ENCODE measurements around the gene IVD. TPM values are rescaled to one million over a fixed set of nuclear protein-coding genes. Genes with fewer than 3 reads are reported as not detected.
A peak's percentile ranks its signal among the peaks of the same experiment; 100 is the strongest.

The IVD gene
- total and polyA plus RNA-seq, 8 donors = 23.8 to 41.3 (median 30.1) TPM

DNA sequence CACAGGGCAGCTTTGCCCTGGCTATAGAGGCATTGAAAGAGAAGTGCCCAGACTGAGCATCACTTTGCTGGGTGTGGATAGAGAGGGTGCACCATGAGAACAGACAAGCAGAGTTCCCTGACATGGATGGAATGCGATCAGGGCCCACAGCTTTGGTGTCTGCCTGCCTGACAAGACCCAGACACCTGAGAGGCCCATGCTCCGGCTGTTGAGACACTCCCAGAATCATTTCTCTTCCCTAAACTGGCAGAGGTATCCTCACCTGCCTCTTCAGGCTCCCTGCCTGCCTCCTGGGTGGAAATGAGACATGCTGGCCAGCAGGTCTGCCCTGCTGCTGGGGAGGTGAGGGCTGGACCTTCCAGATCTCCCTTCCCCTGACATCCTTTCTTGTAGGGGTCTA is 54.8 kb downstream of the IVD start:
- Histone ChIP-seq H3K27me3 (no peaks in the 10 kb centered on the region), H3K27ac (no peak overlapping the region), H3K36me3 (peaks cover 0 to 23% (median 8%) of the 10 kb centered on the region in 3 donors), H3K4me3 (no peak overlapping the region), H3K4me1 (peaks cover 9 to 16% (median 15%) of the 10 kb centered on the region in 3 donors), H3K9me3 (no peaks in the 10 kb centered on the region)
- ATAC-seq (no peak), DNase-seq (peak in 1 of 6 donors; percentile 37), FAIRE-seq (no peak)
- WGBS, 2 donors = 93 to 100% methylated on average over 2 of the region's 2 CpGs
- intact Hi-C loops (cut with DNase I) = no loop called here
- TF ChIP-seq, protein P1, sequence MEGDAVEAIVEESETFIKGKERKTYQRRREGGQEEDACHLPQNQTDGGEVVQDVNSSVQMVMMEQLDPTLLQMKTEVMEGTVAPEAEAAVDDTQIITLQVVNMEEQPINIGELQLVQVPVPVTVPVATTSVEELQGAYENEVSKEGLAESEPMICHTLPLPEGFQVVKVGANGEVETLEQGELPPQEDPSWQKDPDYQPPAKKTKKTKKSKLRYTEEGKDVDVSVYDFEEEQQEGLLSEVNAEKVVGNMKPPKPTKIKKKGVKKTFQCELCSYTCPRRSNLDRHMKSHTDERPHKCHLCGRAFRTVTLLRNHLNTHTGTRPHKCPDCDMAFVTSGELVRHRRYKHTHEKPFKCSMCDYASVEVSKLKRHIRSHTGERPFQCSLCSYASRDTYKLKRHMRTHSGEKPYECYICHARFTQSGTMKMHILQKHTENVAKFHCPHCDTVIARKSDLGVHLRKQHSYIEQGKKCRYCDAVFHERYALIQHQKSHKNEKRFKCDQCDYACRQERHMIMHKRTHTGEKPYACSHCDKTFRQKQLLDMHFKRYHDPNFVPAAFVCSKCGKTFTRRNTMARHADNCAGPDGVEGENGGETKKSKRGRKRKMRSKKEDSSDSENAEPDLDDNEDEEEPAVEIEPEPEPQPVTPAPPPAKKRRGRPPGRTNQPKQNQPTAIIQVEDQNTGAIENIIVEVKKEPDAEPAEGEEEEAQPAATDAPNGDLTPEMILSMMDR (IDR thresholded peaks at IDR 0.05) = no peak

DNA sequence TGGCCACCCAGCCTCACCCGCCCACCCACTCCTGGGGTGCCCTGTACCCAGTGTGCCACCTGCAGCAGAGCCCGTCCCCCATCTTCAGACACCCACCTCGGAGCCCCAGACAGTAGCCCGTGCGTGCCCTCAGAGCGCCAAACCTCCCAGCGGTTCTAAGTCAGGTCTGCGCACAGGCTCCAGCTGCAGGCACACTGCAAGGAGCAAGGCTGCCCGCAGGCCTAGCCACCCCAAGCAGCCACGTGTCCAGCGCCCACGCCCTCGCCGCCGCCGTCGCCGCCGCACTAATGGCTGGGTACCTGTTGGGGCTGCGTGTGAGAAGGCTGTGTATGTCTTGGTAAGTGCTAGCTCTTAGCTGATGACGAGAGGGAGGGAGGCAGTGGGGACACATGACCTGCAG is 56.4 kb downstream of the IVD start:
- peaks cover under 1% of the 10 kb centered on the region in 3 donors for H3K4me1 ChIP-seq
- peak in 1 of 6 donors; percentile 50 for DNase-seq
- no peak overlapping the region for H3K4me3 ChIP-seq
- 94 to 95% methylated on average over 21 of the region's 21 CpGs for WGBS, 2 donors
- no peak overlapping the region for H3K27ac ChIP-seq
- TF ChIP-seq, protein P1 (IDR thresholded peaks at IDR 0.05) = no peak
- intact Hi-C loops (cut with DNase I) = no loop called here
- ATAC-seq = no peak
- peaks cover 0 to 34% (median 8%) of the 10 kb centered on the region in 3 donors for H3K36me3 ChIP-seq
- no peaks in the 10 kb centered on the region for H3K9me3 ChIP-seq
- H3K27me3 ChIP-seq = no peaks in the 10 kb centered on the region
- FAIRE-seq = no peak

DNA sequence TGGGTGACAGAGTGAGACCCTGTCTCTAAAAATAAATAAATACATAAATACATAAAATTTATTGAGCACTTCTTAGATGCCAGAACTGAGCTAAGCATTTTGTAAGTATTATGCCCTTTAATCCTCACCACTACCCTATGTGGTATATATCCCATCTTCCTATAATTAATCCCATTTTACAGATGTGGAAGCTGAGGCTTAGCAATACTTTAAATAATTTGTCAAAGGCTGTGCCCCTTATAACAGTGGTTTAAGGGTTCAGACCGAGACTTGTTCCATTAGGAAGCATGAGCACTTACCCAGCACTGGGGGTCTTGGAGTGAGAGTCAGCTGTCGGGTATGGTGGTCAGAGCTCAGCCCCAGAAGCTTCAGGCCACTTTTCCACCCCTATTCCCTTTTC is 57.7 kb downstream of the IVD start:
- FAIRE-seq = no peak
- no peaks in the 10 kb centered on the region for H3K27me3 ChIP-seq
- intact Hi-C loops (cut with DNase I) = no loop called here
- 93 to 96% methylated on average over 2 of the region's 2 CpGs for WGBS, 2 donors
- no peaks in the 10 kb centered on the region for H3K4me1 ChIP-seq
- DNase-seq = no peak
- H3K27ac ChIP-seq = no peak overlapping the region
- TF ChIP-seq, protein P1 (IDR thresholded peaks at IDR 0.05) = no peak
- peaks cover 0 to 34% (median 8%) of the 10 kb centered on the region in 3 donors for H3K36me3 ChIP-seq
- H3K4me3 ChIP-seq = no peak overlapping the region
- ATAC-seq = no peak
- no peaks in the 10 kb centered on the region for H3K9me3 ChIP-seq

DNA sequence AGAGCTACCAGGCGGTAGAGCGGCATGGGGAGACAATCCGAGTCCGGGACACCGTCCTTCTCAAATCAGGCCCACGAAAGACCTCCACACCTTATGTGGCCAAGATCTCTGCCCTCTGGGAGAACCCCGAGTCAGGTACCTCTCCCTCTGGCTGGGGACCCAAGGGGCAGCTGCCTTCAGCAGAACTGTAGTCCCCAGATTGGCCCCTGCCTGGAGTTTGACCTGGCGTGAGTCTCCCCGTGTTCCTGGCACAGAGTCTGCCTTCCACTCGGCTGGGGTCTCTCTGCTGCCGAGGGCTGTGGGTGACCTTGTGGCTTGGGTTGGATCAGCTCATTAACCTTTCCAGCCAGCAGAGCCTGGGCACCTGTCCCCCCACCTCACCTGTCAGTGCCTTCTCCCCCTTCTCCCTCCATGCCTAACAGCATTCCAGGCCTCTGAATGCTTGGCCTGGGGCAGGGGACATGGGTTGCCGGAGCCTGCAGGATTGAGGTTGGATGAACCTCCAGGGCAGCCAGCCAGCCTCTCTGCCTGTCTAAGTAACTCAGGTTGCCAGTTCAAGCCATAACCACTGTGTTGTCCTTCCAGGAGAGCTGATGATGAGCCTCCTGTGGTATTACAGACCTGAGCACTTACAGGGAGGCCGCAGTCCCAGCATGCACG is 58.4 kb downstream of the IVD start:
- ATAC-seq = no peak
- FAIRE-seq = no peak
- WGBS, 2 donors = 84 to 87% methylated on average over 14 of the region's 14 CpGs
- Histone ChIP-seq H3K36me3 (peaks cover 0 to 29% (median 8%) of the 10 kb centered on the region in 3 donors), H3K27ac (no peak overlapping the region), H3K27me3 (no peaks in the 10 kb centered on the region), H3K4me3 (no peak overlapping the region), H3K9me3 (no peaks in the 10 kb centered on the region), H3K4me1 (no peaks in the 10 kb centered on the region)
- intact Hi-C loops (cut with DNase I) = no loop called here
- DNase-seq = peak in 1 of 6 donors; percentile 24
- TF ChIP-seq, protein P1 (IDR thresholded peaks at IDR 0.05) = no peak

DNA sequence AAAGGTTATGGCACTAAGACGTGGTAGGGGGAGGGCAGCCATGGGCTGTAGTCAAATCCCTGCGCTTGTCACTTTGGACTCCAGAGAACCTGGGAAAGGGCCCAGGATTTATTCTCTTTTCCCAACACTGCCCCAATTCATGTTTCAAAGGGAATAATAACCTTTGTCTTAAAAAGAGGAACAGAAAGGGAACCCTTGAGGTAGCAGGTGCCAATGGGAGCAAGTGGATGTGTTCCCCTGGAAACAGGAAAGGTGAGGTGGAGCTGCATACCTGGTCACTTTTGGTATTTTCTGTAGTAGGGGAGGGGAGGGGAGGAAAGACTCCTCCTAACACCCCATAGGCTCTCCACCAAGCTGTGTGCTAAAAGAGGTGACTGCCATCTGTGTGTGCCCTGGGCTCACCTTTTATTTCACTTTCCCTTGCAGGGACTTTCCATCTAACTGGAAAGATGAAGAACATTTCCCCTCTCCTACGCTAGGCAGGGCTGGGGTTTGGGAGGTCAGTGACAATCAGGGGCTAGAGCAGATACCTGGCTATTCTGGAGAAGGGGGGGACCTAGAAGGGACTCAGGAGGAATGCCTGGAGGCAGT is 59.1 kb downstream of the IVD start:
- no peaks in the 10 kb centered on the region for H3K9me3 ChIP-seq
- FAIRE-seq (no peak), DNase-seq (peak in 1 of 6 donors; percentile 12), ATAC-seq (peak in 1 of 4 donors; percentile 9)
- intact Hi-C loops (cut with DNase I) = no loop called here
- H3K4me1 ChIP-seq = no peaks in the 10 kb centered on the region
- 92 to 95% methylated on average over 3 of the region's 3 CpGs for WGBS, 2 donors
- peaks cover 0 to 23% (median 3%) of the 10 kb centered on the region in 3 donors for H3K36me3 ChIP-seq
- no peak overlapping the region for H3K4me3 ChIP-seq
- H3K27ac ChIP-seq = no peak overlapping the region
- TF ChIP-seq, protein P1 (IDR thresholded peaks at IDR 0.05) = no peak
- no peaks in the 10 kb centered on the region for H3K27me3 ChIP-seq

Measured in pancreas (tissue), 10 donors.